Activated CD4-positive, alpha-beta T cell treated with anti-CD3 and anti-CD28 coated beads for 48 hours (primary cell): ENCODE results near the gene SDK1.

Experiments
- DNase-seq: peaks from one replicate; pipeline ENCODE4 v3.0.0-alpha.2; 2020

Gene SDK1

DNA sequence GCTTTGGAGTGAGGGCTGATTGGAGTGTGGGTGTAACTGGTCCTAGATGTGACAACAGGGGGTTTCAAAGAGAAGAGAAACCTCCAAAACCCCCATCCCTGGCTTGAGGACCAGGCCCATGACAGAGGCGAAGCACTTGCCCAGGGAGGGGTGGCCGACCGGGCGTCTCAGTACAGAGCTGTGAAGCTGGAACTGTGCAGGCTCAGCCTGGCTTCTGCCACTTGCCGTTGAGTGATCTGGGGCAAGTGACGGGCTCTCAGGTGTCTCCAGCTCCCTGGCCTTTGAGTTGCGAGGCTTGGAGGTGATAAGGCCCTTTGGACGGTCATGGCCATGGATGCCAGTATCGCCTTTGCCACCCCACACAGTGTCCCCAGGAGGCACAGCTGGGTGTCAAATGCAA, 849.7 kb downstream of the SDK1 start:
- DNase-seq: no peak

DNA sequence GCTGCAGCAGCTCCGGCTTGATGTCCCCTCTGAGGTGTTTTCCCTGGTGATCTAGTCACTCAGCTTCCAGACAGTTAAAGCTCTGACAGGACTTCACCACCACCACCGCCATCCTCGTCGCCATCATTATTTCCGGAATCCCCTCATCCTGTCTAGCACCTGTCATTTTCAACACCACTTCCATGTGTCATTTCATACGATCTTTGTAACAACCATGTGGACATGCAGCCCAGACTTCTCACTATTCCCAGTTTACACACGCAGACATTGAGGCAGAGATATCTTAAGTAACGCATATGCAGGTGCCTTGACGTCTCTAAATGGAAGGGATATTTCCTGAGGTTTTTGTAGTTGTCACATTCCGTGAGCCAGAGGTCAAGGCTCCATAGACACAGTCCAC, 850.5 kb downstream of the SDK1 start:
- no peak for DNase-seq

DNA sequence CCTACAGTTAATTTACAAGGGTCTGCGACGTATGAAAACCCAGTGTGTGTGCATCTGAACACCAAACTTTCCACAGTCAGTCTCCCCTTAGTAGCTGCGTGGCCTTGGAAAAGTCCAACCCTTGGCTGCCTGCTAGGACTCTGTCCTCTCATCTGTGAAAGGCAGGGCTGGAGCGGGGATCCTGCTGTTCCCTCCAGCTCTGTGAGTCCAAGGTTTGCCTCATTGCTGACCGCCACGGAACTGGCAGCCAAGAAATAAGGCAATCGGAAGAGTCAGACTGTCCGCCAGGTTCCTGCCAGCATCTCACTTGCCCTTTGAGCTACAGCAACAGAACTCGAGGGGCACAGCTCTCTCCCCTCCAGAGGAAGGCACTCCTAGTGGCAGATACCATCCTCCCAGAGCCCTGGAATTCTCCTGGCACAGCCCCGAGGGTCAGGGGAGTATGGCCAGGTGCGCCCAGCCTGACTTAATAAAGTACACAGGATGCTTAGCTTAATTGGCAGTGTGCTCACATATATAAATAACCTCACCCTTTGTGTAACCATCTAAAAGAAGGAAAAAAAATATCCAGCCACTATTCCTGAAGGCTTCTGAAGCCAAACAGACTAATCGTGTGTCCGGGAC, 851.0 kb downstream of the SDK1 start:
- no peak for DNase-seq

DNA sequence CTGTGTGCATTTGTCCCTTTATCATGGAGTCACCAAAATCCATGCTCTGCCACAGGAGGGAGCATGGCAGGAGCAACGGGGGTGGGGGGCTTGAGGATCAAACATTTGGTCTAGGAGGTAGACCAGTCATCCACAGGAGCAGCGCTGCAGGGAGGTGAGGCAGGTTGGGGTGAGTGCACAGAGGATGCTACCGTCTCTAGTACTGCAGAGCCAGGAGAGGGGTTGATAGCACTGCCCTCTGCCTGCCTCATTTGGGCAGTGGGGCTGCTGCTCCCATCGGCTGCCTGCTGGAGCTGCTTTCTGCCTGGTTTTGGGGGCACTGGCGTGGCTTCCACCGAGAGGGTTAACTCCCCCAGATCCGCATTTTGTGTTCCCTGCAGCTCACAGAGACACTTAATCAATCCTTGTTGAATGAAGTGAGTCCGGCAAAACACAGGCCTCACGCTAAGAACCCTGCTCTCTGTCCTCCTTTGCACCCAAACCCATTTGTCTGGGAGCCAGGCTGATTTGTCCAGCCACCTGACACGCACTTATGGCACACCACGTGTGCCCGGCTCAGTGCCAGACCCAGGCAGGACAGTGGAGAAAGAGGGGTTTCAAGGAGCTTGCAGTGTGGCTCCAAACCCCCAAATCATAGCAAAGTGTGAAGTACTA, 854.0 kb downstream of the SDK1 start:
- no peak for DNase-seq

DNA sequence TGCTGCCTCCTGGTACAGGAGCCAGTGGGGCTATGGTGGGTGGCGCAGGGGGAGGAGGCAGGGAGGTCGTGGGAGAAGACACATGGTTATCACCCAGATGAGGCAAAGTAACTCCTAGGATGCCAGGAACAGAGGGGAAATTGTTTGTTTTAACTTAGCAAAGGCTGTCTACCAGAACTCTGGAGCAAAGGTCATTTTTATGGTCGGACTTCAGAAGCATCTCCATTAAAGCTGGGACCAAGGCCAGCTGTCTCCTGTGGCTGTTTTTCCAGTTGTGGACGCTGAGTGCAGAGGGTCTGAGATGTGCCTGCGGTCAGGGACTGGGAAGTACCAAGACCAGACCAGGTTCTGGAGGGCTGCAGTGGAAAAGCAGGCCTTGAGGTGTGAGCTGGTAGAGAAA, 855.1 kb downstream of the SDK1 start:
- no peak for DNase-seq

DNA sequence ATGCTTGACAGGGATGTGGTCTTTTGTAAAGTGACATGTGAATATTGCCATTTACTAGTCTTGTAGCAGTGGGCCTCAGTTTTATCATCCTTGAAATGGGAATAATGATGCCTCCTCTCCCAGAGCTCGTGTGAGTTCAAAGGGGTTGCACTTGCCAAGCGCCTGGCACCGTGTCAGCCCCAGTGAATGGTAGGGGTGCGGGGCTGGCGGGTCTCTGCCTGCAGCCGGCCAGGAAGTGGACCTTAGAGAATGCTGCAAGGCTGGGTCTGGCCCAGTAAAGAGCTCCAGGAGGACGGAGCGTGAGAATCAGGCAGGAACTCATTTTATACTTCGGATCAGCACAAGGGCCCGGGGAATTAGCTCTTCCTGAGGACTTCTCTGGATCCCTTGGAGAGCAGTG, 856.6 kb downstream of the SDK1 start:
- DNase-seq: no peak

DNA sequence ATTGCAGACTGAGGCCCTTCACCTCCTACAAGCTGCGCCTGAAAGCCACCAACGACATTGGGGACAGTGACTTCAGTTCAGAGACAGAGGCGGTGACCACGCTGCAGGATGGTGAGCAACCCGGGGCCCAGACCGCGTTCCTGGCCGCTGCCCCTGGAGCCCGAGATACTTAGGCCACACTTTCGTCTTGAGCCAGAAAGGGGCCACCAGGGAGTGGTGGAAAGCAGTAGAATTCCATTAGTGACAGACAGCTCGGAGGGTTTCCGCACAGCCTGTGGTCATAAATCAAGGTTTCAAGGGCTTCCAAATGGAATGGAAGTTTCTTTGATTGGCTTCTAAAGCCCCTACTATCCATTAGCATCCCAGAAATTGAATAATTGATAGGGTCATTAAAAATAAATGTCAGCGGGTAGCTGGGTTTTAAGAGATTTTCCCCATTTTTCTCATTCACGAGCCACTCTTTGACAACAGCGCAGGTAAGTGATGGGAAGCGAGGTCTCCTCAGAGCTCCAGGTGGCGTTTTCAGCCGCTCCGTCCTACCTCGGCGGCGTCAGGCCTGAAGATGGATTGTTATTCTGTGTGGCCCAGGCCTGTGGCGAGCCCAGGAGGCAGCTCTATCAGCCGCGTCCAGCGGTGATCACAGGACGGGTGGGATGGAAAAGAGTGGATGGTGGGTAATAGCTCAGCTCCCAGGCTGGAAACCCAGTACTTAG, 857.5 kb downstream of the SDK1 start:
- DNase-seq: no peak

DNA sequence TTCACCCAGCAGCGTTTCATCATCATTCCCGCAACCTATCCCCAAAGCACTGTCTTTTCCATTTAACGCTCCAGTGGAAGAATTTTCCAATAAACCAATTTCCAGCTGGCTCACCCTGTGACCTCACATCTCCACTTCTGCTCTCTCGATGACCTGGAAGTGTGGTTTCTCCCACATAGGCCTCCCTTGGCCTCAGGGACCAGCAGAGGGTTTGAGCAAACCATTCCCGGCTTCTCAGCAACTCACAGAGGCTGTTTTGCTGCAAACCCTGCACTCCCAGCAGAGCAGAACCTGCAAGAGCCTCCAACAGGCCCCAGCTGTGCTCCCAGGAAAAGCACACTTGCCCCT, 858.1 kb downstream of the SDK1 start:
- DNase-seq: no peak

DNA sequence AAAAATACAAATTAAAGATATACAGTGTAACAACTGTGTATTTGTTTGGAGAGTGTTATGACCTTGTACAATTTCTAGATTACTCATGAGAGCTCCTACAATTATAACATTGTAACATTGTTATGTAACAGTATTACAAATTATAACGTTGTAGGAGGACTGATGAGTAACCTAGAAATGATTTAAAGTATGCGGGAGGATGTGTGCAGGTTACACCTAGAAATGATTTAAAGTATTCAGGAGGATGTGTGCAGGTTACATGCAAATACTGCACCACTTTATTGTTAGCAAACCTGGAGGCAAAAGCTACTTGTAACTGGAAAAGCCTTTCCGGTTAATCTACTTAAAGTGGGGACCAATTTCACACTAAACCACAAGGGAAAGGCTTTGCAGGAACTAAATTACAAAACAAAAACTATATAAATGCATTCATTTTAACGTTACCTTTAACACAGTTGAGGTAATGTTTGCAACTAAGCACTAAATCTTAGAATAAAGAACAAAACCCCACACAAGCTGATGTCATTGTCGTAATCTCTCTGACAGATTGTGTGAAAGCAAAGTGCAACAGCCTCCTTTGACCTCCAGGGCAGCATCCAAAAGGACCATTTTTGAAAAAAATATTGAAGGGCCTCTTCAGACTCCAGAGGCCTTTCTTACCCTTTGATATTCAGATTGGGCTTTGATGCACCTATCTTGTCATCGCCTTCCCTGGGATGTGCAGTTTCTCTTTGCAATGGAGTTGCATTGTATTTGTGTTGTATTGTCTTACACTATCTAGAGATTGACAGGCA, 858.9 kb downstream of the SDK1 start:
- DNase-seq: no peak

DNA sequence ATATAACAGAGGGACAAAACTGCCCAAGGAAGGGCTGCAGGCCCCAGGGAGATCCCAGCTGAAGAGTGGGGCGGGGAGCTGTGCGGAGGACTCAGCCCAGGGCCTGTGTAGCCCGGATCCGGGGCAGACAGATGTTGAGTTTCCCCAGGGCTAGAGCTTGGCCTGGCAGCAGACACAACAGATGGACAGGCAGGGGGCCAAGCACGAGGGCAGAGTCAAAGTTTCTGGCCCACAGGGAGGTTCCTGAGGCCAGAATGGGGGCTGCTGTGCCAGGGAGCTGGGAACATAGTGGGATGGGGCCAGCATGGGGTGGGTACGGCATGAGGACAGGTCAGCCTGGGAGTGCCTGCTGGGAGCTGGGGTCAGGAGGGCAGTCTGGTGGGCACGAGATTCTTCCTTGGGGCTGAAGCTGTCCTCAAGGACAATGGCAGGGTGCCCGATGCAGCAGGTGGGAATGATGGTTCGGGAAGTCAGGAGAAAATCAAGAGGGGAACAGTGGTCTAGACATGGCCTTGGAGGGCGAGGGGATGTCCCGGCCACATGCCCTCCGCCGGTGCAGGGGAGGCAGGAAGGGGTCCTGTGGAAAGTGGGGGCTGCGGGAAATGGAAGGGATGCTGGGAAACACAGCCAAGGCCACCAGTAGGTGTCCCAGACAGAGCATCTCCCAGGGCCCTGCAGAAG, 862.0 kb downstream of the SDK1 start:
- DNase-seq: no peak

DNA sequence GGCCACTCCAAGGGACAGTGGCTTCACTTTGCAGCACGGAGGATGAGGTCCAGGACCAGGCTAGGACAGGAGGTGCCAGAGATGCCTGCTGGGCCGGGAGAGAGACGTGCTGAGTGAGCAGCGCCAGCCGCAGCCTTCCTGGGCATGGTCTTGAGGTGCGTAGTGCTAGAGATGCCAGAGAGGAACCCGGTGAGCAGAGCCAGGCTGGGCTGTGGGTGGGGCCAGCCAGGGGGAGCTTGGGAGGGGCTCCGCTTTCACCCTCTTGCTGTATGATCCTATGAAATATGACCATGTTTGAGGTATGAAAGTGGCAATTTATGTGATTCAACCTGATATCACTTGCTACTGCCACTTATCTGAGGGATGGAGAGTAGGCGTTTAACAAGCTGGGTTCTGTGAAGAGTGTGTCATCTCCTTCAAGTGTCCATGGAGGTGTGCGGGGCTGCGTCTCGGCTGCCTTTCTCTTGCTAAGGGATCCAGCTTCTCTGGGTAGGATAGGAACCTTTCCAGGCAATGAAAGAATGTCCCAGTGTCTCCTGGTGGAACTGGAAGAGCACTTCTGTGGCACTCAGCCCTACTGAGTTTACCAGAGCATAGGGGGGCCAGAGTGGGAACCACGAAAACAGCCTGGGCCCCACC, 862.6 kb downstream of the SDK1 start:
- no peak for DNase-seq

DNA sequence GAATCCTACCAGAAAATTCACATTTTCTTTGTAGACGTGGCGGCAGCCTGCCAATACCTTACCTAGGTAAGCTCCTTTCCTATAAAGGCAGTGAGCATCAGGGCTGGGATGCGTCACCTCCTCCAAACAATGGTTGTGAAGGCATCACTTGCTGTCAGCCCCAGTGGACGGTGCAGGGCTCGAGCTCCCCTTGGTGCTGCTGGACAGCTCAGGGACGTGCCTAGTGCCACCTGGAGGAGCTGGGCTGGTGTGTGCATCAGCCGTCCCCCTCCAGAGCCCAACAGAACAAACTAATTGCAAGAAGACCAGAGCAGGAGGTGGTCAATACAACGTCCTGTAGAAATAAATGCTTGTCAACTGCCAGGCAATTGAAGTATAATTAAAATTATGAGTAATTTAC, 863.5 kb downstream of the SDK1 start:
- DNase-seq: no peak

DNA sequence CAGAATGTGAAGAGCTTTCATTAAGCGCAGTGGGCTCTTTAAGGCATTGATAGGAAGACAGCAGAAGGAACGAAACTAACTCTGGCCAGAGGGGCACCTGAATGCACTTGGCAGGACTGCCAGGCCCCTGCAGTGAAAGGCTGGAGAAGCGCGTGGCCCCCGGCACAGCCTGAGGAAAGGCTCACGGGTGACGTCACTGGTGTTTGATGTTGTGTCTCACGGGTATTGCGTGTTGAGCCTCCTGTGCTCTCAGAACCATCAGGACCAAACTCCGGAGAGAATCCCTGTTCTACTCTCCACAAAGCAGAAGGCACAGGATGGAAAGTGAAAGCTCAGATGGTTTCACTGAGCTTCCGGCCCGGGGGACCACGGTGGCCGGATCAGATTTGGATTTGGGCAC, 865.3 kb downstream of the SDK1 start:
- no peak for DNase-seq

DNA sequence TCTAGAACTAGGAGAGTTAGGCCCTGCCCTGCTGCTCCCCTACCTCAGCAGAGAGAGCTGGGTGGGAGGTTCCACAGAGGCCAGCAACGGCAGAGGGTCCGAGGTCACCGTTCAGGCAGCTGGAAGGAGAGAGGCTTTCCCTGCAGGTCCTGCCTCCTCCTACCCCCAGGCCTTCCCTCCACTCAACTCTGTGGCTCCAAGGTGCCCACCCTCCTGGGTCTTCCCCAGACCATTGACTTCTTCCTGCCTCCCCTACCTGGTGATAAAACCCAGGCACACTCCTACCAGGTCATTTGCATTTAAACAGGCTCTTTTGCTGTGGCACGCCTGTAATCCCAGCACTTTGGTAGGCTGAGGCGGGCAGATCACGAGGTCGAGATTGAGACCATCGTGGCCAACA, 865.8 kb downstream of the SDK1 start:
- DNase-seq: no peak

DNA sequence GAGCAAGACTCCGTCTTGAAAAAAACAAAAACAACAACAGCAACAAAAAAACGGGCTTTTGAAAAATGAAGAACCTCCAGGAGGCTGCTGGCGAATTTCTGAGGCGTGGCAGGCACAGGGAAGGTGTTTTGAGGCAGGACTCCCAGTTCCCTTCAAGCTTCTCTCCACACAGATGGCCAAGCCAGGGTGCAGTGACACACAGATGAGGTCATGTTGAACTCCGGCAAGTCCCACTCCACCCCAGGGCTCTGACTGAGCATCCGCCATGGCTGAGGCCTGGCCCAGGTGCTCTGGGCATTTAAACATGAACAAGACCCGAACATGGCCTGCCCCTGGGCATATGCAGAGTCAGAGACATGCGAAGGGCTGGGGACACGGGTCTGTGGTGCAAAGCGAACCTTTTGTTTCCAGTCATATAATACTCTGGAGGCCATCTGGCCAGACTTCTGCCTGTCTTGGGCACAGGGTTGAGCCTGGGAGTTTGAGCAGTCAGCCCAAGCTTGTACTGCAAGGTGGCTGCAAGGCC, 866.4 kb downstream of the SDK1 start:
- no peak for DNase-seq

DNA sequence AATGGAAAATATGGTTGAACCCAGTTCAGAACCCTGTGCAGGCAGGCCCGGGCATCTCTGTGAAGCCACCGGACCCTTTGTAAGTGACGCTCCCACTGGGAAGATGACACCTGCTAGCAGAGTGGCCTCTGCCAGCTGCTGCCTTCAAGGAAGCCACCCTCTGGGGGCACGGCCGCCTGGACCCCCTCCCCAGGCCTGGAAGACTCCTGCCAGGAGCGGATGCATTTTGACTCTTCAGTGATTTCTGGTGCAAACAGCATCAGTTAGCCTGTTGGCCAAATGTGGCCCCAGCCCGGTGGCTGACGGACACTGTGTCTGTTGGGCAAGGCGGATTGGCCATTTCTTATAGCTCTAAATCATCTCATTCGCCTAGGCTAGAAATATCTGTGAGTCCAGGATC, 867.0 kb downstream of the SDK1 start:
- no peak for DNase-seq

DNA sequence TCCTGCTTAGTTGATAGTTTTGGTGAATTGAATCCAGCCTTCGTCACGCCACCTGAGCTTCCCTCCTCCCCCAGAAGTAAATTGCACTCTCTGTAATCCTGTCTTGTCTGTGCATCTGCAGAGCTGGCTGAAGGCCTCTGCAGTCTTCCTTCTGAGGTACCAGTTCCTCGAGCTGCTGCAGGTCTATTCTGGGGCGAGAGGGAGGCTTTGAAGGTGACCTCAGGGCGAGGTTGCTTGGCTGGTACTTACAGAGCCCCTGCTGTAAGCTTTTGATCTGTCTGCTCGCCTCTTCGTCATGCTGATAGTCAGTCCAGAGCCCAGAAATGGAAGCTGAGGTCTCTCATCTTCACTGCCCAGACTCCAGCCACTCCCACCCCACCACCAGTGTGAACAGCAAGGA, 867.5 kb downstream of the SDK1 start:
- no peak for DNase-seq

DNA sequence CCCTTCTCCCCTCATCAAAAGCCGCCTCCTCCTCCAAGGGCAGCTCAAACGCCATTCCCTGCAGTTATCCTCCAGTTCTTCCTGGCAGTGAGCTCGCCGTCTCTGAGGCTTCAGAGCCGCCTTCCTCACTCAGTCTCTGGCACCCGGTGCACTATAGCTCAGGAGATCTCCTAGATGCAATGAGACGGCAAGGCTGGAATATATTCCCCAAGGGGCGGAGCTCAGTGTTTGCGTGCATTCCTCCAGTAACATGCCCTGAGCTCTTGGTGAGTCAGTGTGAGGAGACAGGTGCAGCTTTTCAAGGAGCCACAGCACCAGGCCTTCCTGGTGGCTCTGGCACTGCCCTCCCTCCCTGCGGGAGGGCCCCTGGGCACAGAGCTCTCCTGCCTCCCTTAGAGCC, 868.4 kb downstream of the SDK1 start:
- no peak for DNase-seq

DNA sequence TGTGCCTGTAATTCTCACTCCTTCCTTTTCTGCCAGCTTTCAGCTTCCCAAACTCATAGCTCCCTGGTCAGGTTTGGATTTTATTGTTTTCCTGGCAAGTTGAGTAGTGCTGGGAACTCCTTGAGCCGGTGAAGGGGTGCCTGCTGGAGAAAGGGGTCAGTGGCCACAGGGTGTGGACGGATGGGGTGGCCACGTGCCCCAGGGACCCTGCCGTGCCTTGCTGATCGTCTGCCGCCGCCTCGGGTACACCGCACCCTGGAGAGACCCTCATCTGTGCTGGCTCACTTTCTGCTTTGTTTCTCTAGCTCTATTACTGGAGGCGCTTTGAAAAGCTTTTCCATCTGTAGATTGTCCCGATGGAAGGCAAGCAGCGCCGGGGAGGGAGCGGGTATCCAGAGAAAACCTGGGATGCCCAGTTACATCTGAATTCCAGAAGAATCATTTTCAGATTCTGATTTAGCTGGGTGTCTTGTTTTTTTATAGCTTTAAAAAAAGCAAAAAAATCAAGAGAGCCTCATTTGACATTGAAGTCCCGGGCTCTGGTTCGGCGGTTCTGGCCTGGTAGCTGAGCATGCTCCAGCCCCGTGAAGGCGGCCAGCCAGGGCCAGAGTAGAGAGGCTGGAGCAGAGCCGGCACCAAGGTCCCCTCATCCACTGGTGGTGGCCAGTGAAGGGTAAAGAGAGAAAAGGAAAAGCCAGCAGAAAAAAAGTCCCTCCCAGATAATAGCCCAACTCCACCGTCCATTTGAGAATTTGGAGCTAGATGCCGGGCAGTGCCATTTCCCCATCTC, 870.1 kb downstream of the SDK1 start:
- DNase-seq: no peak

DNA sequence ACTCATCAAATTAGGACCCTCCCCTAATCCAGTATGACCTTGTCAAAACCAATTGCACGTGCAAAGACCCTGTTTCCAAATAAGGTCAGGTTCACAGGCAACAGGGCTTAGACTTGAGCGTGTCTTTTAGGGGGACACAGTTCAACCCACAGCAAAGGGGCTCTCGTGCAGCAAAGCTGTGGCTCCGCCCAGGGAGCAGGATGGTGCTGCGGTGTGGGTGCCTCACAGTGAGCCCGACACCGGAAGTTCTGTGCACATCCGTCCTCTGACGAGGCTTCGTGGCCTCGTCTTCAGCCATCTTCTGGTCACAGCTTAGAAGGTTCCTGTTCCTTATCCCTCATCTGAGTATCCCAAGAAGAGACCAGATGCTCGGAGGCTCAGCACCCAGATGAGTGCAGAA, 871.8 kb downstream of the SDK1 start:
- DNase-seq: no peak

DNA sequence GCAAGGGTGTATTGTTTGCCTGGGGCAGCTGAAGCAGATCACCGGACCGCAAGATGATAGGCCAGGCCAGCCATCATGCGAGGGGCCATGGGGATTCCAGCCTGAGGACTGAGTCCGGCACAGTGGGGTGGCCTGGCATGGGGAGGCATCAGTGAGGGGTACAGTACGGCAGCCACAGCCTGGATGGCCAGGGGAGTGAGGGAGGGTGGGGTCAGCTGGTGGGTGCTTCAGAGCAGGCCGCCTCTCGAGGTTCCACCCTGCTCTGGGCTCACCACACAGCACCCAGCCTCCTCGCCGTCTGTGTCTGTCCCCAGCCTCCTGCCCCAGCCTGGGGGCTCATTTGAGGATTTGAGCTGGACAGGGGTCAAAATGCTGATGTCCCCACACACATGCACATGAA, 872.6 kb downstream of the SDK1 start:
- no peak for DNase-seq

DNA sequence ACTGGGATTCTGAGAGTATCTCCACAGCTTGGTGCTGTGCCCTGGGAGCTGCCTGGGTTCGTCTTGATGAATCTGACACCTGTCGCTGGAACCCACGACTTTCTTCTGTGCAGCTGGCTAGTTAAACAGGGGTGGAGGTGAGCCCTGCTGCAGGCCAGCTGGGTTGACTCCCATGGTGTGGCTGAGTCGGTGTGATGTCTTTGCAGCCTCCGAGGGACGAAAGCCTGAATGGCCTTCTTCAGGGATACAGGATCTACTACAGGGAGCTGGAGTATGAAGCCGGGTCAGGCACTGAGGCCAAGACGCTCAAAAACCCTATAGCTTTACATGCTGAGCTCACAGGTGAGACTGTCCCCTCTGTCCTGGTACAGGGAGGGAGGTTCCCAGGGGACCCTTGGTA, 873.0 kb downstream of the SDK1 start:
- no peak for DNase-seq
